HG03571 (cell line): ENCODE measurements around the gene LDB2.

Experiments used
- ATAC-seq: cut with Tn5 transposase; IDR thresholded peaks from one replicate; pipeline ENCODE4 v1.9.1; 2021; ENCODE audit not compliant: unreplicated experiment

LDB2 gene

GRCh38 chr4:16692961-16693506 lies 205.4 kb downstream of the LDB2 start:
- no peak for ATAC-seq

- no peak for ATAC-seq
Measured at GRCh38 chr4:16692524-16692923, 205.9 kb downstream of the LDB2 start.

- no peak for ATAC-seq
Measured at GRCh38 chr4:16692046-16692445, 206.4 kb downstream of the LDB2 start.

GRCh38 chr4:16691450-16691849 lies 207.0 kb downstream of the LDB2 start:
- ATAC-seq: no peak

- no peak for ATAC-seq
Measured at GRCh38 chr4:16687845-16688244, 210.6 kb downstream of the LDB2 start.

GRCh38 chr4:16687011-16687410 lies 211.4 kb downstream of the LDB2 start:
- no peak for ATAC-seq

- ATAC-seq: no peak
Measured at GRCh38 chr4:16686195-16686594, 212.2 kb downstream of the LDB2 start.

- ATAC-seq: no peak
Measured at GRCh38 chr4:16685536-16685935, 212.9 kb downstream of the LDB2 start.

- ATAC-seq: no peak
Measured at GRCh38 chr4:16684935-16685334, 213.5 kb downstream of the LDB2 start.

GRCh38 chr4:16684097-16684496 lies 214.3 kb downstream of the LDB2 start:
- ATAC-seq: no peak

- no peak for ATAC-seq
Measured at GRCh38 chr4:16682975-16683374, 215.5 kb downstream of the LDB2 start.

GRCh38 chr4:16677001-16677944 lies 221.2 kb downstream of the LDB2 start:
- no peak for ATAC-seq

GRCh38 chr4:16676230-16676770 lies 222.1 kb downstream of the LDB2 start:
- ATAC-seq: no peak

- ATAC-seq: no peak
Measured at GRCh38 chr4:16674082-16674481, 224.4 kb downstream of the LDB2 start.

- ATAC-seq: no peak
Measured at GRCh38 chr4:16672421-16672820, 226.0 kb downstream of the LDB2 start.

- ATAC-seq: no peak
Measured at GRCh38 chr4:16671741-16672140, 226.7 kb downstream of the LDB2 start.

GRCh38 chr4:16670727-16671126 lies 227.7 kb downstream of the LDB2 start:
- ATAC-seq: no peak

- no peak for ATAC-seq
Measured at GRCh38 chr4:16669036-16669435, 229.4 kb downstream of the LDB2 start.

- no peak for ATAC-seq
Measured at GRCh38 chr4:16668488-16668887, 230.0 kb downstream of the LDB2 start.

GRCh38 chr4:16667464-16667863 lies 231.0 kb downstream of the LDB2 start:
- ATAC-seq: no peak

GRCh38 chr4:16665942-16666551 lies 232.4 kb downstream of the LDB2 start:
- ATAC-seq: no peak

GRCh38 chr4:16663732-16664131 lies 234.7 kb downstream of the LDB2 start:
- no peak for ATAC-seq
